Mammary epithelial cell (primary cell): Measurements from ENCODE around the gene KRT83.

Experiments
- CTCF ChIP-seq, 2 donors: IDR thresholded peaks in 1 of 2; conservative IDR thresholded peaks in 1 of 2; 2 replicates each; pipeline ENCODE4 v1.5.1; 2011 to 2012; ENCODE audit warnings: inconsistent platforms in 2 of 2, low read length in 2 of 2, mild to moderate bottlenecking in 2 of 2, control low read depth in 1 of 2, low read depth in 1 of 2; ENCODE audit not compliant: insufficient read depth in 1 of 2; ENCODE audit errors: extremely low read depth in 1 of 2
- EZH2 ChIP-seq: IDR thresholded peaks from 2 replicates; pipeline ENCODE4 v1.6.1; 2012; ENCODE audit warnings: low read length, inconsistent platforms, borderline replicate concordance

GRCh38 chr12:52323416-52324152 lies 2.4 kb upstream of the KRT83 start:
- TF ChIP-seq EZH2 = no peak
- no peak for TF ChIP-seq CTCF (conservative IDR thresholded peaks at IDR 0.05 in 1 of 2, IDR thresholded peaks at IDR 0.05 in 1 of 2; ENCODE audit: extremely low read depth in 1 of 2, insufficient read depth in 1 of 2, low read depth in 1 of 2, low read length in 2 of 2)
